OCI-LY7 (cell line): ENCODE results near the gene PCED1B.

ENCODE experiments used
- EZH2phosphoT487 ChIP-seq: fragments of 200-600 bp; sonication (generic); IDR thresholded peaks from 2 replicates; pipeline ENCODE4 v1.6.1; 2018; ENCODE audit warnings: low read depth, borderline replicate concordance, mild to moderate bottlenecking, mixed run types, antibody characterized with exemption, low read length, moderate library complexity, mixed read lengths
- TF ChIP-seq, protein P1 (sequence below): fragments of 200-600 bp; sonication (generic); conservative IDR thresholded peaks from 2 replicates; pipeline ENCODE4 v1.5.1; 2014; ENCODE audit warnings: mild to moderate bottlenecking, antibody characterized with exemption, low read length, moderate library complexity, mixed read lengths

DNA sequence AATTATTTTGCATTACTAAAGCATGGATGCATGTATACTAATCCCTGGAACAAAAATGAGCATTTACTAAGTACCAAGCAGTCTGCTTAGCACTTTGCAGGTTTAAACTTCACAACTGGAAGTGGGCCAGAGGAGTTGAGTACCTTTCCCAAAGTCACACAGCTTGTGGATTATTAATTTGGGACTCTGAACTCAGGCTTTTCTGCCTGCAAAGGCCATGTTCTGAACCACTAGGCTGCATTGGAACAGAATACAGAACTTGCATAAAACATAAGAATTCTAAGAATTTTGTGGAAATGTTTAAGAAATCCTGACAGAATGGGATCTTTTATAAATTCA lies 133.2 kb downstream of the PCED1B start:
- TF ChIP-seq, protein P1, sequence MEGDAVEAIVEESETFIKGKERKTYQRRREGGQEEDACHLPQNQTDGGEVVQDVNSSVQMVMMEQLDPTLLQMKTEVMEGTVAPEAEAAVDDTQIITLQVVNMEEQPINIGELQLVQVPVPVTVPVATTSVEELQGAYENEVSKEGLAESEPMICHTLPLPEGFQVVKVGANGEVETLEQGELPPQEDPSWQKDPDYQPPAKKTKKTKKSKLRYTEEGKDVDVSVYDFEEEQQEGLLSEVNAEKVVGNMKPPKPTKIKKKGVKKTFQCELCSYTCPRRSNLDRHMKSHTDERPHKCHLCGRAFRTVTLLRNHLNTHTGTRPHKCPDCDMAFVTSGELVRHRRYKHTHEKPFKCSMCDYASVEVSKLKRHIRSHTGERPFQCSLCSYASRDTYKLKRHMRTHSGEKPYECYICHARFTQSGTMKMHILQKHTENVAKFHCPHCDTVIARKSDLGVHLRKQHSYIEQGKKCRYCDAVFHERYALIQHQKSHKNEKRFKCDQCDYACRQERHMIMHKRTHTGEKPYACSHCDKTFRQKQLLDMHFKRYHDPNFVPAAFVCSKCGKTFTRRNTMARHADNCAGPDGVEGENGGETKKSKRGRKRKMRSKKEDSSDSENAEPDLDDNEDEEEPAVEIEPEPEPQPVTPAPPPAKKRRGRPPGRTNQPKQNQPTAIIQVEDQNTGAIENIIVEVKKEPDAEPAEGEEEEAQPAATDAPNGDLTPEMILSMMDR = no peak
- no peak for TF ChIP-seq EZH2phosphoT487
